Measurements from ENCODE around the gene OAF.

DNA sequence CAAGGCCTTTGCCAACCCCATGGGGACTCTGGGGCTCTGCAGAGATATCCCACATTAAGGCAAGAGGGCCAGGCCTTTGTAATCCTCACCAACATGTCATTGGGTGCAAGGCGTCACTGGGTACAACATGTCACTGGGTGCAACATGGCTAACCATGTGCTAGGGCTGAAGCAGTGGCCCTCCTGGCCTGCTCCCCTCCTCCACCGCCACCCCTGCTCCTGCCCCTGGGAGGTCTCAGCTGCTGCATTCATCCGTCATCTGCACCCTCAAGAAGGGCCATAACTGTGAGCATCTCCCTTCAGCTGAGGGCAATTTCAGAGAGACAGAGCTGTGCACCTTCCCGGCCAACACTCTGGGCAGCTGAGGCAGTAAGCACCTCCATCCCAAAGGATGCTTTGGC is 16.7 kb upstream of the OAF start:
- TF ChIP-seq, protein P1, sequence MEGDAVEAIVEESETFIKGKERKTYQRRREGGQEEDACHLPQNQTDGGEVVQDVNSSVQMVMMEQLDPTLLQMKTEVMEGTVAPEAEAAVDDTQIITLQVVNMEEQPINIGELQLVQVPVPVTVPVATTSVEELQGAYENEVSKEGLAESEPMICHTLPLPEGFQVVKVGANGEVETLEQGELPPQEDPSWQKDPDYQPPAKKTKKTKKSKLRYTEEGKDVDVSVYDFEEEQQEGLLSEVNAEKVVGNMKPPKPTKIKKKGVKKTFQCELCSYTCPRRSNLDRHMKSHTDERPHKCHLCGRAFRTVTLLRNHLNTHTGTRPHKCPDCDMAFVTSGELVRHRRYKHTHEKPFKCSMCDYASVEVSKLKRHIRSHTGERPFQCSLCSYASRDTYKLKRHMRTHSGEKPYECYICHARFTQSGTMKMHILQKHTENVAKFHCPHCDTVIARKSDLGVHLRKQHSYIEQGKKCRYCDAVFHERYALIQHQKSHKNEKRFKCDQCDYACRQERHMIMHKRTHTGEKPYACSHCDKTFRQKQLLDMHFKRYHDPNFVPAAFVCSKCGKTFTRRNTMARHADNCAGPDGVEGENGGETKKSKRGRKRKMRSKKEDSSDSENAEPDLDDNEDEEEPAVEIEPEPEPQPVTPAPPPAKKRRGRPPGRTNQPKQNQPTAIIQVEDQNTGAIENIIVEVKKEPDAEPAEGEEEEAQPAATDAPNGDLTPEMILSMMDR (IDR thresholded peaks at IDR 0.05 in 2 of 3, conservative IDR thresholded peaks at IDR 0.05 in 1 of 3; ENCODE audit: borderline replicate concordance in 1 of 3, insufficient read depth in 1 of 3, low read depth in 2 of 3, low read length in 2 of 3) = no peak
- no peak for TF ChIP-seq ZNF274 (IDR thresholded peaks at IDR 0.05; ENCODE audit: low read depth, low read length)
- TF ChIP-seq, protein P2, sequence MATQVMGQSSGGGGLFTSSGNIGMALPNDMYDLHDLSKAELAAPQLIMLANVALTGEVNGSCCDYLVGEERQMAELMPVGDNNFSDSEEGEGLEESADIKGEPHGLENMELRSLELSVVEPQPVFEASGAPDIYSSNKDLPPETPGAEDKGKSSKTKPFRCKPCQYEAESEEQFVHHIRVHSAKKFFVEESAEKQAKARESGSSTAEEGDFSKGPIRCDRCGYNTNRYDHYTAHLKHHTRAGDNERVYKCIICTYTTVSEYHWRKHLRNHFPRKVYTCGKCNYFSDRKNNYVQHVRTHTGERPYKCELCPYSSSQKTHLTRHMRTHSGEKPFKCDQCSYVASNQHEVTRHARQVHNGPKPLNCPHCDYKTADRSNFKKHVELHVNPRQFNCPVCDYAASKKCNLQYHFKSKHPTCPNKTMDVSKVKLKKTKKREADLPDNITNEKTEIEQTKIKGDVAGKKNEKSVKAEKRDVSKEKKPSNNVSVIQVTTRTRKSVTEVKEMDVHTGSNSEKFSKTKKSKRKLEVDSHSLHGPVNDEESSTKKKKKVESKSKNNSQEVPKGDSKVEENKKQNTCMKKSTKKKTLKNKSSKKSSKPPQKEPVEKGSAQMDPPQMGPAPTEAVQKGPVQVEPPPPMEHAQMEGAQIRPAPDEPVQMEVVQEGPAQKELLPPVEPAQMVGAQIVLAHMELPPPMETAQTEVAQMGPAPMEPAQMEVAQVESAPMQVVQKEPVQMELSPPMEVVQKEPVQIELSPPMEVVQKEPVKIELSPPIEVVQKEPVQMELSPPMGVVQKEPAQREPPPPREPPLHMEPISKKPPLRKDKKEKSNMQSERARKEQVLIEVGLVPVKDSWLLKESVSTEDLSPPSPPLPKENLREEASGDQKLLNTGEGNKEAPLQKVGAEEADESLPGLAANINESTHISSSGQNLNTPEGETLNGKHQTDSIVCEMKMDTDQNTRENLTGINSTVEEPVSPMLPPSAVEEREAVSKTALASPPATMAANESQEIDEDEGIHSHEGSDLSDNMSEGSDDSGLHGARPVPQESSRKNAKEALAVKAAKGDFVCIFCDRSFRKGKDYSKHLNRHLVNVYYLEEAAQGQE (IDR thresholded peaks at IDR 0.05; ENCODE audit: low read depth) = no peak

Data from HCT116 (cell line).